Astrocyte of the cerebellum (primary cell): ENCODE data around the gene TECR.
"Not testable (repeated sequence)": the region's sequence is repeated elsewhere in the genome, so short reads cannot be mapped to it uniquely, and the experiment has no call there.

Experiments used
- DNase-seq: peaks from one replicate; pipeline ENCODE4 v3.0.0-alpha.2; 2011; ENCODE audit warnings: low read depth
- H3K4me3 ChIP-seq: 2 replicates; pipeline ENCODE4 v1.5.1; 2011; ENCODE audit warnings: mild to moderate bottlenecking, low read depth, low read length, moderate library complexity
- CTCF ChIP-seq: IDR thresholded peaks from 2 replicates; pipeline ENCODE4 v1.5.1; 2012; ENCODE audit warnings: low read length, low read depth, moderate library complexity, mild to moderate bottlenecking; ENCODE audit errors: missing control alignments
- in situ Hi-C: cut with HindIII; loops from 2 replicates; pipeline ENCODE4 v1.10.0; 2017; ENCODE audit warnings: low sequenced_read_pairs

The TECR gene

DNA sequence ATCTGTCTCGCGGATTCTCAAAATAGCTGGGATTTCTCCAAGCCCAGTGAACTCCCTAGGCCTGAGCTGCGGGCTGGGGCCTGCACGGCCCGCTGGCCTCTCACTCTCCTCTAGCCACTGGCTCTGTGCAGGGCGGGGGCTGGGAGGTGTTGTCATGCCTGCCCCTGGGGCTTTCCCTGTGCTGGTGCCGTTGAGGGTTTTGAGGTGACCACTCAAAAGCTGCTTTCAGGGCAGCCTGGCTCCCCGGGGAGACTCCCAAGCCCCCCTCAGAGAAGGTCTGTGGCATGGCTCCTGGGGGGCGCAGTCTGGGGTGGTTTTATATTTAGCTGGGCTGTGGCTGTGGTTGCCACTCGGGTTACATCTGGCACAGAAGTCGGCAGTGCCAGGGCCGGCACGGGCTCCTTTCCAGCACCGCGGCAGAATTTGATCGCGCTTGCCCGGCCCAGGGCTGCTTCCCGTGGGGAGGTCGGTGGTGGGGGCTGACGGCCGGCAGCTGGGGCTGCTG is 32.5 kb downstream of the TECR start:
- no peak for DNase-seq
- no peak overlapping the region for H3K4me3 ChIP-seq
- TF ChIP-seq CTCF: no peak
- in situ Hi-C loops: no loop called here

GRCh38 chr19:14562660-14563589 is 33.5 kb downstream of the TECR start:
- DNase-seq: no peak
- H3K4me3 ChIP-seq: no peak overlapping the region
- in situ Hi-C loops: no loop called here
- no peak for TF ChIP-seq CTCF

- in situ Hi-C loops: no loop called here
- no peak overlapping the region for H3K4me3 ChIP-seq
- TF ChIP-seq CTCF: no peak
- no peak for DNase-seq
Measured at GRCh38 chr19:14563590-14563926, 34.2 kb downstream of the TECR start.

DNA sequence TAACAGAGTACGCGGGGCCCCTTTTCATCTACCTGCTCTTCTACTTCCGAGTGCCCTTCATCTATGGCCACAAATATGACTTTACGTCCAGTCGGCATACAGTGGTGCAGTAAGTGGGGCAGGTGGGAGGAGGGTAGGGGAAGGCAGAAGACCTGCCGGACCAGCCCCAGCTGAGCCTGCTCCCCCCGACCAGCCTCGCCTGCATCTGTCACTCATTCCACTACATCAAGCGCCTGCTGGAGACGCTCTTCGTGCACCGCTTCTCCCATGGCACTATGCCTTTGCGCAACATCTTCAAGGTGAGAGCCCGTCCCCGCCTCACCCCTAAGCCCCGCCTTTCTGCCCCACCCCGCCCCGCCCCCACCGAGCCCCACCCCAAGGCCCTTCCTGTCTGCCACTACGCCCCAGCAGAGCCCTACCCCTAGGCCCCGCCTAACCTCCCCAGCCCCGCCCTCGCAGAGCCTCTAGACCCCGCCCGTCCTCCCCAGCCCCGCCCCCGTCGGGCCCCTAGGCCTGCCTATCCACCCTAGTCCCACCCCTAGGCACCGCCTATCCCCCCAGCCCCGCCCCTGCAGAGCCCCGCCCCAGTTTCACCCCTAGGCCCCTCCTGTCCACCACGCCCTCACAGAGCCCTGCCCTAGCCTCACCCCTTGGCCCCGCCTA is 34.7 kb downstream of the TECR start:
- H3K4me3 ChIP-seq: no peak overlapping the region
- TF ChIP-seq CTCF: no peak
- in situ Hi-C loops: no loop called here

DNA sequence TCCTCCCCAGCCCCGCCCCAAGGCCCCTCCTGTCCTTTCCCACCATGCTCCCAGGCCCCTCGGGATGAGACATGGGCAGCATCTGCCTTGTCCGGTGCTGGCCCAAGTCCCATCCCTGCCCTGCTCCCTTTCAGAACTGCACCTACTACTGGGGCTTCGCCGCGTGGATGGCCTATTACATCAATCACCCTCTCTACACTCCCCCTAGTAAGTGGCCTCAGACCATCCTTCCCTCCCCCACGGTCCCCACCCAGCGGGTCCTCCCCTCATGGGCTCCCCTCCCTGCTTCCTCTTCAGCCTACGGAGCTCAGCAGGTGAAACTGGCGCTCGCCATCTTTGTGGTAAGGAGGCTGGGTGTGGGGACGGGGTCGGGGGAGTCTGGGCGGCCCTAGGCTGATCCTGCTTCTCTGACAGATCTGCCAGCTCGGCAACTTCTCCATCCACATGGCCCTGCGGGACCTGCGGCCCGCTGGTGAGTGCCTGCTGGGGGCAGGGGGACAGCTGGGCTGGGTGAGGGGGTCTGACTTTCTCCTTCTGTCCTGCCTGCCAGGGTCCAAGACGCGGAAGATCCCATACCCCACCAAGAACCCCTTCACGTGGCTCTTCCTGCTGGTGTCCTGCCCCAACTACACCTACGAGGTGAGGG is 35.4 kb downstream of the TECR start:
- DNase-seq, H3K4me3 ChIP-seq, in situ Hi-C loops: not testable (repeated sequence)

More for the DNA sequence above, 34.7 kb downstream of the TECR start:
- no peak for DNase-seq

DNA sequence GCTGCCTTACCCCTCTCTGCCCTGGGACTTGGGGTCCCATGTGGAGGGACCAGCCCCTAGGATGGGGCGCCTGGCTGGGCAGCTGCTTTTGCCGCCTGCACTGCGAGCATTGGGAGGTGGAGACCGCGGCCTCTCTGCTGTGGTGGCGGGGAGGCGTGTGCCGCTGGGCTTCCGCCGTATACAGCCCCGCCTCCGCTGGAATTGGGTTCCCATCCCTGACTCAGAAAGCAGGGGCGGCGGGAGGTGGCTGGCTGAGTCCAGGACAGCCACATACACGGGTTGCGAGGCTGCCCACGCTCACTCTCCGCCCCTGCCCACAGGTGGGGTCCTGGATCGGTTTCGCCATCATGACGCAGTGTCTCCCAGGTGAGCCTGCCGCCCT is 35.9 kb downstream of the TECR start:
- H3K4me3 ChIP-seq: no peak overlapping the region
- TF ChIP-seq CTCF: no peak
- DNase-seq: no peak
- in situ Hi-C loops: no loop called here
